Measurements from ENCODE around the gene STIL.
"Not testable (repeated sequence)": the region's sequence is repeated elsewhere in the genome, so short reads cannot be mapped to it uniquely, and the experiment has no call there.

STIL gene

GRCh38 chr1:47222476-47222875, 91.5 kb downstream of the STIL start:
- no peak for DNase-seq

- no peak for DNase-seq
These were observed 94.2 kb downstream of the STIL start for GRCh38 chr1:47219590-47220220.

- DNase-seq, result no peak
These were observed 94.9 kb downstream of the STIL start for GRCh38 chr1:47219001-47219400.

- DNase-seq, result no peak
These were observed 97.5 kb downstream of the STIL start for GRCh38 chr1:47216278-47217059.

- no peak for DNase-seq
These were observed 98.2 kb downstream of the STIL start for GRCh38 chr1:47215713-47216112.

GRCh38 chr1:47214549-47214948, 99.4 kb downstream of the STIL start:
- no peak for DNase-seq

GRCh38 chr1:47213230-47213963, 100.5 kb downstream of the STIL start:
- DNase-seq, result no peak

- DNase-seq, result no peak
These were observed 101.2 kb downstream of the STIL start for GRCh38 chr1:47212636-47213229.

GRCh38 chr1:47211796-47212269, 102.1 kb downstream of the STIL start:
- peak in 7 of 51 donors; percentile 7 to 20 (median 13) for DNase-seq

GRCh38 chr1:47210666-47211065, 103.3 kb downstream of the STIL start:
- no peak for DNase-seq

- no peak for DNase-seq
These were observed 104.1 kb downstream of the STIL start for GRCh38 chr1:47209725-47210325.

- DNase-seq, result no peak
These were observed 104.9 kb downstream of the STIL start for GRCh38 chr1:47209091-47209490.

GRCh38 chr1:47208374-47208850, 105.5 kb downstream of the STIL start:
- DNase-seq, result no peak

GRCh38 chr1:47207803-47208373, 106.1 kb downstream of the STIL start:
- DNase-seq, result peak in 1 of 51 donors; percentile 13

- DNase-seq, result no peak
These were observed 108.0 kb downstream of the STIL start for GRCh38 chr1:47205918-47206317.

GRCh38 chr1:47203504-47203903, 110.4 kb downstream of the STIL start:
- not testable (repeated sequence) for DNase-seq

GRCh38 chr1:47201179-47201578, 112.8 kb downstream of the STIL start:
- no peak for DNase-seq

Measured in hypothalamus (tissue), 51 donors.